Esophagus squamous epithelium (tissue), 4 donors: Measurements from ENCODE around the gene FNTB.
A peak's percentile ranks its signal among the peaks of the same experiment; 100 is the strongest.

Experiments used
- CTCF ChIP-seq, 6 experiments: fragments of 450-650 bp in 4 of 6; fragments of 200-600 bp in 2 of 6; sonication (generic) in 2 of 6; IDR thresholded peaks; one replicate each; pipeline ENCODE4 v1.5.1; 2016 to 2019; ENCODE audit warnings: antibody characterized with exemption in 6 of 6, mild to moderate bottlenecking in 4 of 6, moderate library complexity in 4 of 6
- POLR2A ChIP-seq, 4 donors: fragments of 450-650 bp; IDR thresholded peaks; one replicate each; pipeline ENCODE4 v1.6.1; 2017; ENCODE audit warnings: antibody characterized with exemption in 4 of 4, mild to moderate bottlenecking in 4 of 4, moderate library complexity in 3 of 4

GRCh38 chr14:64983439-64984310 lies 3.0 kb upstream of the FNTB start:
- TF ChIP-seq POLR2A (IDR thresholded peaks at IDR 0.05): no peak
- peak; percentile 57 to 72 (median 64) for TF ChIP-seq CTCF (IDR thresholded peaks at IDR 0.05)
